Amniotic stem cell (primary cell): Measurements from ENCODE around the gene SKOR2.
"Not testable (repeated sequence)": the region's sequence is repeated elsewhere in the genome, so short reads cannot be mapped to it uniquely, and the experiment has no call there.

ENCODE experiments used
- DNase-seq: peaks from one replicate; lab custom pipeline; 2025; lab: John Stamatoyannopoulos, UW

SKOR2 gene

GRCh38 chr18:47191961-47192360 lies 59.5 kb downstream of the SKOR2 start:
- DNase-seq: no peak

- DNase-seq: no peak
Observed at GRCh38 chr18:47187721-47188120, 63.7 kb downstream of the SKOR2 start.

- DNase-seq: no peak
Observed at GRCh38 chr18:47184419-47185050, 66.9 kb downstream of the SKOR2 start.

- DNase-seq: not testable (repeated sequence)
Observed at GRCh38 chr18:47182156-47182555, 69.3 kb downstream of the SKOR2 start.

- no peak for DNase-seq
Observed at GRCh38 chr18:47180765-47181164, 70.7 kb downstream of the SKOR2 start.

GRCh38 chr18:47179520-47179919 lies 71.9 kb downstream of the SKOR2 start:
- no peak for DNase-seq

GRCh38 chr18:47175898-47176575 lies 75.4 kb downstream of the SKOR2 start, which contains the start of gene IER3IP1:
TSS of gene IER3IP1 (minus strand) at chr18:47176364. CDS start at chr18:47176277, 87 bp downstream.
- DNase-seq: peak; percentile 55

- no peak for DNase-seq
Observed at GRCh38 chr18:47175283-47175897, 76.1 kb downstream of the SKOR2 start.

- no peak for DNase-seq
Observed at GRCh38 chr18:47174545-47175116, 76.8 kb downstream of the SKOR2 start.

- DNase-seq: no peak
Observed at GRCh38 chr18:47172476-47172875, 79.0 kb downstream of the SKOR2 start.

GRCh38 chr18:47168913-47169312 lies 82.5 kb downstream of the SKOR2 start:
- DNase-seq: no peak

- no peak for DNase-seq
Observed at GRCh38 chr18:47168509-47168908, 83.0 kb downstream of the SKOR2 start.

- no peak for DNase-seq
Observed at GRCh38 chr18:47166294-47166693, 85.2 kb downstream of the SKOR2 start.

- no peak for DNase-seq
Observed at GRCh38 chr18:47163241-47163640, 88.2 kb downstream of the SKOR2 start.

GRCh38 chr18:47160256-47160655 lies 91.2 kb downstream of the SKOR2 start:
- no peak for DNase-seq

- DNase-seq: not testable (repeated sequence)
Observed at GRCh38 chr18:47158404-47158803, 93.1 kb downstream of the SKOR2 start.
